Measurements from ENCODE around the gene RHBDD1. TPM values are rescaled to one million over a fixed set of nuclear protein-coding genes. Genes with fewer than 3 reads are reported as not detected.

Gene RHBDD1
- total and polyA plus RNA-seq, 4 donors = 16.8 to 81.3 (median 30.2) TPM

DNA sequence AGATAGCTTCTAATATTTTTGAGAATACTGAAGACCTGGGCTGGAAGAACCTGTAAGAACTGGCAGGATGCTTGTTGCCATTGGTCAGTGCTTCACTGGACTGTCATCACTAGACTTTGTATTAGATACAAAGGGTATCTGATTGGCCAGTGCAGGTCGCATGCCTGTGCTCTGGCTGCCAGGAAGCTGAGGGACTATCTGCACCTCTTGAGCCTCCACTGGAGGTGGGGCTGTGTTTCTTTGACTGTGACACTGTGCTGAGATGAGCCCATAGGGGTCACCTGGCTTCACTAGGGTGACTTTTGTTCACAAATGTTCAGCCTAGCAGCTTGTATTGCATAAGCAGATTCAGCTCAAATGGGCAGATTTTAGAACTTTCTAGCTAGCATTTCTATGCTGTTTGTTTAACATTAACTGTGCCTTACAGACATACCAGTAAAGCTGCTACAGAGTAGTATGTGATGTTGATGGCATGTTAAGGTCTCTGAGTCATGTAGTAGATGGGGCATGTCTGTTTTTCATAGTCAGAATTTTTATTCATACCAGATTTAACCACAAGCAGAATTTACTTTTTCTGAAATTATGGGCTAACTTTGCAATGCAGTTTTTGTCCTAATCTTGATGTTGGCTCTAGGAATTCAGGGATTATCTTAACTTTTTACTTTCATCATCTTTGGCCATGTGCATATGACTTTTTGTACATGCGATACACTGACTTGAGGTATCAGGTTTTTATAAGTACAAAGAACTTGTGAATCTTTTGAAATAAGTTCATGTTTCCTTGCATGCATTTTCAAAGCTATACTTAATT, 56.1 kb downstream of the RHBDD1 start:
- no peak for DNase-seq (ENCODE audit: low read depth in 4 of 6, low spot score in 6 of 6)
- no peaks in the 10 kb centered on the region for H3K36me3 ChIP-seq (ENCODE audit: control insufficient read depth, insufficient read depth, low read length)
- WGBS (ENCODE audit: insufficient coverage) = 80% methylated on average over 1 of the region's 2 CpGs

DNA sequence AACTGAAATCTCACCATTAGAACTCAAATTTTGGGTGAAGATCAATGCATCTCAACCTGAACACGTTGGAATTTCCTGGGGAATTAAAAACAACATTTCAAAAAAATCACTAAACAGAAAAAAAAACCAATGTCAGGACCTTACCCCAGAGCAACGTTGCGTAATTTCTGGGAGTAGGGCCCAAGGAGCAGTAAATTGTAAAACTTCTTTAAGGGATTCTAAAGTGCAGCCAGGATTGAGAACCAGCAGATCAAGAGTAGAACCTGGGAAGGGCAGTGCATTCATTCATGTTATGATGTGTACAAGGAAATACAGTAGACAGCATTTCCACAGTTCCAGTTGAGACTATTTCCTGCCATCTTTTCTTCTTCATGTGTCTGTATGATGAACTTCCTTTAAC, 56.9 kb downstream of the RHBDD1 start:
- Histone ChIP-seq H3K36me3 (ENCODE audit: control insufficient read depth, insufficient read depth, low read length) (no peaks in the 10 kb centered on the region), H3K27ac (ENCODE audit: low read depth, low read length) (no peak overlapping the region), H3K4me3 (ENCODE audit: low read depth, low read length) (no peak overlapping the region), H3K27me3 (ENCODE audit: control insufficient read depth, insufficient read depth, low read length) (no peaks in the 10 kb centered on the region), H3K9me3 (ENCODE audit: control insufficient read depth, insufficient read depth, low read length) (no peaks in the 10 kb centered on the region), H3K4me1 (ENCODE audit: control insufficient read depth, insufficient read depth, low read length) (no peaks in the 10 kb centered on the region)
- no CpG with 5 or more reads among the region's 3 CpGs for WGBS (ENCODE audit: insufficient coverage)
- DNase-seq (ENCODE audit: low read depth in 4 of 6, low spot score in 6 of 6) = no peak

More for the DNA sequence above, 56.1 kb downstream of the RHBDD1 start:
- Histone ChIP-seq H3K4me1 (ENCODE audit: control insufficient read depth, insufficient read depth, low read length) (no peaks in the 10 kb centered on the region), H3K27me3 (ENCODE audit: control insufficient read depth, insufficient read depth, low read length) (no peaks in the 10 kb centered on the region), H3K9me3 (ENCODE audit: control insufficient read depth, insufficient read depth, low read length) (no peaks in the 10 kb centered on the region), H3K4me3 (ENCODE audit: low read depth, low read length) (no peak overlapping the region), H3K27ac (ENCODE audit: low read depth, low read length) (no peak overlapping the region)

- Histone ChIP-seq H3K27me3 (ENCODE audit: control insufficient read depth, insufficient read depth, low read length) (no peaks in the 10 kb centered on the region), H3K36me3 (ENCODE audit: control insufficient read depth, insufficient read depth, low read length) (no peaks in the 10 kb centered on the region), H3K4me3 (ENCODE audit: low read depth, low read length) (no peak overlapping the region), H3K27ac (ENCODE audit: low read depth, low read length) (no peak overlapping the region), H3K4me1 (ENCODE audit: control insufficient read depth, insufficient read depth, low read length) (no peaks in the 10 kb centered on the region), H3K9me3 (ENCODE audit: control insufficient read depth, insufficient read depth, low read length) (no peaks in the 10 kb centered on the region)
- no CpG with 5 or more reads among the region's 4 CpGs for WGBS (ENCODE audit: insufficient coverage)
- DNase-seq (ENCODE audit: low read depth in 4 of 6, low spot score in 6 of 6) = peak in 1 of 6 donors; percentile 32
Measured at GRCh38 chr2:226893216-226893615, 57.4 kb downstream of the RHBDD1 start.

- Histone ChIP-seq H3K27me3 (ENCODE audit: control insufficient read depth, insufficient read depth, low read length) (no peaks in the 10 kb centered on the region), H3K27ac (ENCODE audit: low read depth, low read length) (no peak overlapping the region), H3K9me3 (ENCODE audit: control insufficient read depth, insufficient read depth, low read length) (no peaks in the 10 kb centered on the region), H3K4me1 (ENCODE audit: control insufficient read depth, insufficient read depth, low read length) (no peaks in the 10 kb centered on the region), H3K36me3 (ENCODE audit: control insufficient read depth, insufficient read depth, low read length) (no peaks in the 10 kb centered on the region), H3K4me3 (ENCODE audit: low read depth, low read length) (no peak overlapping the region)
- no peak for DNase-seq (ENCODE audit: low read depth in 4 of 6, low spot score in 6 of 6)
- WGBS (ENCODE audit: insufficient coverage) = 95% methylated on average over 2 of the region's 3 CpGs
Measured at GRCh38 chr2:226894752-226895151, 58.9 kb downstream of the RHBDD1 start.

GRCh38 chr2:226895579-226895978, 59.7 kb downstream of the RHBDD1 start:
- Histone ChIP-seq H3K9me3 (ENCODE audit: control insufficient read depth, insufficient read depth, low read length) (no peaks in the 10 kb centered on the region), H3K27ac (ENCODE audit: low read depth, low read length) (no peak overlapping the region), H3K4me1 (ENCODE audit: control insufficient read depth, insufficient read depth, low read length) (no peaks in the 10 kb centered on the region), H3K27me3 (ENCODE audit: control insufficient read depth, insufficient read depth, low read length) (no peaks in the 10 kb centered on the region), H3K4me3 (ENCODE audit: low read depth, low read length) (no peak overlapping the region), H3K36me3 (ENCODE audit: control insufficient read depth, insufficient read depth, low read length) (no peaks in the 10 kb centered on the region)
- no CpG with 5 or more reads among the region's 2 CpGs for WGBS (ENCODE audit: insufficient coverage)
- DNase-seq (ENCODE audit: low read depth in 4 of 6, low spot score in 6 of 6) = peak in 1 of 6 donors; percentile 10

DNA sequence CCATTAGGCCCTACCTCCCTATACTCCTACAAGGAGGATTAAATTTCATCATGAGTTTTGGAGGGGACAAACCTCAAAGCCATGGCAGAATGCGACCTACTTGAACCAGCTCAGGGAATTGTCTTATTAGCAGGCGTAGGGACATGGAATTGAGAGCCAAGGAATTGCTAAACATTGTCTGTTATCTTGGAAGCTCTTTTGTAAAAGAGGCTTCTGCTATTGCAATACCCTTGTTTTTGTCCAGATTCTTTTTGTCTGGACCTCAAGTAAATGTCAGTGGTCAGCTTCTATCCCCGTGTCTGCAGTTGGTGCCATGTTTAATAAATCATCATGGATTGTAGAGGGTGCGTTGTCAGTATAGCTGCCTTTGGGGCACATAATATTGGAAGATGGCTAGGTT, 62.3 kb downstream of the RHBDD1 start:
- H3K27ac ChIP-seq (ENCODE audit: low read depth, low read length) = no peak overlapping the region
- no peaks in the 10 kb centered on the region for H3K9me3 ChIP-seq (ENCODE audit: control insufficient read depth, insufficient read depth, low read length)
- H3K27me3 ChIP-seq (ENCODE audit: control insufficient read depth, insufficient read depth, low read length) = no peaks in the 10 kb centered on the region
- H3K4me3 ChIP-seq (ENCODE audit: low read depth, low read length) = no peak overlapping the region
- H3K36me3 ChIP-seq (ENCODE audit: control insufficient read depth, insufficient read depth, low read length) = no peaks in the 10 kb centered on the region
- no peak for DNase-seq (ENCODE audit: low read depth in 4 of 6, low spot score in 6 of 6)
- 82% methylated on average over 4 of the region's 4 CpGs for WGBS (ENCODE audit: insufficient coverage)
- no peaks in the 10 kb centered on the region for H3K4me1 ChIP-seq (ENCODE audit: control insufficient read depth, insufficient read depth, low read length)

DNA sequence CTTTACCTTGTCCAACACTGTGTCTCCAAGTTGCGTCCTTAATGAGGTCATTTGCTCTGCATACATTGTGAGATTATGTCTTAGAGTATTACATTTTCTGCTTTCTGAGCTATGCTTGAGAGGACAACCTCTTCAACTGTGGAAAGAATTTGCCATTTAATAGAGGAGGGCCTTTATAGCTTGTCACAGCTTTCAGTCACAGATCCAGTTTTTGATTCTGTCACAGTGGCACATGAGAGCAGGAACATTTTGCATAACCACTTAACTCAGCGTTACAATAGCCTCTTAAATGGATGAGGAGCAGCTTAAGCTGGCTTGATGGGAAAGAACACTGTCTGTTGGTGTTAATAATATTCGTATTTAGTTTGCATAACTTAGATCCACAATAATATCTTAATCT, 63.0 kb downstream of the RHBDD1 start:
- no CpG with 5 or more reads among the region's 3 CpGs for WGBS (ENCODE audit: insufficient coverage)
- no peaks in the 10 kb centered on the region for H3K4me1 ChIP-seq (ENCODE audit: control insufficient read depth, insufficient read depth, low read length)
- peak in 1 of 6 donors; percentile 56 for DNase-seq (ENCODE audit: low read depth in 4 of 6, low spot score in 6 of 6)

GRCh38 chr2:226902041-226902966, 66.5 kb downstream of the RHBDD1 start:
- Histone ChIP-seq H3K4me3 (ENCODE audit: low read depth, low read length) (no peak overlapping the region), H3K9me3 (ENCODE audit: control insufficient read depth, insufficient read depth, low read length) (no peaks in the 10 kb centered on the region), H3K27ac (ENCODE audit: low read depth, low read length) (no peak overlapping the region), H3K27me3 (ENCODE audit: control insufficient read depth, insufficient read depth, low read length) (no peaks in the 10 kb centered on the region), H3K4me1 (ENCODE audit: control insufficient read depth, insufficient read depth, low read length) (no peaks in the 10 kb centered on the region), H3K36me3 (ENCODE audit: control insufficient read depth, insufficient read depth, low read length) (no peaks in the 10 kb centered on the region)
- WGBS (ENCODE audit: insufficient coverage) = no CpG with 5 or more reads among the region's 6 CpGs
- DNase-seq (ENCODE audit: low read depth in 4 of 6, low spot score in 6 of 6) = no peak

More for the DNA sequence above, 63.0 kb downstream of the RHBDD1 start:
- Histone ChIP-seq H3K9me3 (ENCODE audit: control insufficient read depth, insufficient read depth, low read length) (no peaks in the 10 kb centered on the region), H3K27ac (ENCODE audit: low read depth, low read length) (no peak overlapping the region), H3K4me3 (ENCODE audit: low read depth, low read length) (no peak overlapping the region), H3K27me3 (ENCODE audit: control insufficient read depth, insufficient read depth, low read length) (no peaks in the 10 kb centered on the region), H3K36me3 (ENCODE audit: control insufficient read depth, insufficient read depth, low read length) (no peaks in the 10 kb centered on the region)

DNA sequence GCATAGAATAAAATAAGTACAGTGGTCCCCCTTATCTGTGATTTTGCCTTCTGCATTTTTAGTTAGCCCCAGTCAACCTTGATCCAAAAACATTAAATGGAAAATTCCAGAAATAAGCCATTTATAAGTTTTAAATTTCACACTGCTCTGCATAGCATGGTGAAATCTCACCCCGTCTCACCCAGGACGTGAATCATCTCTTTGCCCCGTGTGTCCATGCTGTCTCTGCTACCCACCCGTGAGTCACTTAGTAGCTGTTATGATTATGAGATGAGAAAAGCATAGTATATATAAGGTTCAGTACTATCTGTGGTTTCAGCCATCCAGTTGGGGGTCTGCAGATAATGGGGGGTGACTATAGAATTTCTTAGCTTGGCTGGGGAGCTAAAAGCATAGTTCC, 67.3 kb downstream of the RHBDD1 start:
- H3K9me3 ChIP-seq (ENCODE audit: control insufficient read depth, insufficient read depth, low read length) = no peaks in the 10 kb centered on the region
- 100% methylated on average over 1 of the region's 4 CpGs for WGBS (ENCODE audit: insufficient coverage)
- no peaks in the 10 kb centered on the region for H3K36me3 ChIP-seq (ENCODE audit: control insufficient read depth, insufficient read depth, low read length)
- H3K4me3 ChIP-seq (ENCODE audit: low read depth, low read length) = no peak overlapping the region
- no peaks in the 10 kb centered on the region for H3K27me3 ChIP-seq (ENCODE audit: control insufficient read depth, insufficient read depth, low read length)
- no peaks in the 10 kb centered on the region for H3K4me1 ChIP-seq (ENCODE audit: control insufficient read depth, insufficient read depth, low read length)
- DNase-seq (ENCODE audit: low read depth in 4 of 6, low spot score in 6 of 6) = no peak
- H3K27ac ChIP-seq (ENCODE audit: low read depth, low read length) = no peak overlapping the region

Data from spinal cord (tissue), 10 donors.